MM.1S (cell line): Measurements from ENCODE around the gene IFNG.

Source experiments
- EZH2 ChIP-seq: fragments of 300-600 bp; sonication (generic); optimal IDR thresholded peaks from 2 replicates; pipeline ENCODE3; 2017; ENCODE audit warnings: low read depth, mild to moderate bottlenecking, antibody characterized with exemption, low read length, mixed read lengths
- EZH2phosphoT487 ChIP-seq: fragments of 300-600 bp; sonication (generic); IDR thresholded peaks from 2 replicates; pipeline ENCODE4 v1.6.1; 2018; ENCODE audit warnings: antibody characterized with exemption, low read length
- TF ChIP-seq, protein P1 (sequence below): fragments of 300-600 bp; sonication (generic); IDR thresholded peaks from 2 replicates; pipeline ENCODE4 v1.5.1; 2016; ENCODE audit warnings: antibody characterized with exemption, low read length, mixed read lengths

DNA sequence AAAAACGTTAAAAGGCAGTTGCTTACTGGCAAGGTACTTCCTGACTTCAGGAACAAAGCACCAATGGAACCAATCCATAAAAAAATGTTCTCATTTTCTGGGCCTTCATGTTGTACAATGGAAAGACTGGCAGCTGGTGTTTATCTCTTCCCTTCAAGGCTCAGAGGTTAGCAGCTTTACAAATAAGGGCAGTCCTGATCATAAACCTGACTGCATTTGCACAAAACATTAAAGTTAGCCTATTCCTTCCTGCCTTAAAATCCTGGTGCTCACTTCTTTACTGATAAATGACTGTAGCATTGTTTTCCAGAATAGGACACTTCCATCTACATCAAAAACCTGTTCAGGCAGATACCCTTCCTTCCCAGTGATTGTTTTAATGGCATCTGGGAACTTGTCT is 46.9 kb upstream of the IFNG start:
- TF ChIP-seq, protein P1, sequence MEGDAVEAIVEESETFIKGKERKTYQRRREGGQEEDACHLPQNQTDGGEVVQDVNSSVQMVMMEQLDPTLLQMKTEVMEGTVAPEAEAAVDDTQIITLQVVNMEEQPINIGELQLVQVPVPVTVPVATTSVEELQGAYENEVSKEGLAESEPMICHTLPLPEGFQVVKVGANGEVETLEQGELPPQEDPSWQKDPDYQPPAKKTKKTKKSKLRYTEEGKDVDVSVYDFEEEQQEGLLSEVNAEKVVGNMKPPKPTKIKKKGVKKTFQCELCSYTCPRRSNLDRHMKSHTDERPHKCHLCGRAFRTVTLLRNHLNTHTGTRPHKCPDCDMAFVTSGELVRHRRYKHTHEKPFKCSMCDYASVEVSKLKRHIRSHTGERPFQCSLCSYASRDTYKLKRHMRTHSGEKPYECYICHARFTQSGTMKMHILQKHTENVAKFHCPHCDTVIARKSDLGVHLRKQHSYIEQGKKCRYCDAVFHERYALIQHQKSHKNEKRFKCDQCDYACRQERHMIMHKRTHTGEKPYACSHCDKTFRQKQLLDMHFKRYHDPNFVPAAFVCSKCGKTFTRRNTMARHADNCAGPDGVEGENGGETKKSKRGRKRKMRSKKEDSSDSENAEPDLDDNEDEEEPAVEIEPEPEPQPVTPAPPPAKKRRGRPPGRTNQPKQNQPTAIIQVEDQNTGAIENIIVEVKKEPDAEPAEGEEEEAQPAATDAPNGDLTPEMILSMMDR = no peak
- TF ChIP-seq EZH2phosphoT487 (no peak), EZH2 (no peak)
